Peyer's patch (tissue), 4 donors: Measurements from ENCODE around the gene CAMKK1.

Source experiments
- CTCF ChIP-seq, 6 experiments: fragments of 450-650 bp in 4 of 6; fragments of 200-600 bp in 2 of 6; sonication (generic) in 1 of 6; IDR thresholded peaks; one replicate each; pipeline ENCODE4 v1.5.1; 2017 to 2019; ENCODE audit warnings: antibody characterized with exemption in 6 of 6, mild to moderate bottlenecking in 3 of 6, moderate library complexity in 1 of 6
- POLR2A ChIP-seq, 2 donors: fragments of 450-650 bp; IDR thresholded peaks; one replicate each; pipeline ENCODE4 v1.5.1; 2017; ENCODE audit warnings: antibody characterized with exemption in 2 of 2, mild to moderate bottlenecking in 2 of 2, moderate library complexity in 2 of 2

GRCh38 chr17:3828151-3828851 lies 64.6 kb downstream of the CAMKK1 start:
- TF ChIP-seq CTCF (IDR thresholded peaks at IDR 0.05) (no peak), POLR2A (IDR thresholded peaks at IDR 0.05) (no peak)
